GM19351 (cell line): ENCODE results near the gene IRAK3.

Experiments
- ATAC-seq: cut with Tn5 transposase; IDR thresholded peaks from one replicate; pipeline ENCODE4 v1.9.1; 2021; ENCODE audit warnings: mild to moderate bottlenecking, moderate library complexity; ENCODE audit not compliant: unreplicated experiment

IRAK3 gene

GRCh38 chr12:66252771-66253170 lies 63.8 kb downstream of the IRAK3 start:
- ATAC-seq, result no peak

DNA sequence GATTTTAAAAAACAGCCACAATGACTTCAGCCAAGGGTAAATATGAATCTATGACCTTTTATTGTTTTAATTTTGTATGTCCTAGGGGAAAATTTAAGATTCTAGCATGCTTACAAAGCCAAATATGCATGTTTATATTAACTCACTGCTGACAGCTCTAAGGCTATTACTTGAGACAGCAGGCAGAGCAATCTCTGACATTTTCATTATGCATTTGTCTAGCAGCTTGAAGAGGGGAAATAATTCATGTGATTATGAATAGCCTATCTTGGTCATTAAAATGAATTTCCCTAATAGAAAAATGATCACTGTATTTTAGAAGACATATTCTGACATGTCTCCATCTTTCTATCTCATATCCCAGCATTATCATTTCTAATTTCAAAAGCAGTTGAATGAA lies 66.7 kb downstream of the IRAK3 start:
- no peak for ATAC-seq

- ATAC-seq, result no peak
Measured at GRCh38 chr12:66258011-66258410, 69.0 kb downstream of the IRAK3 start.

- no peak for ATAC-seq
Measured at GRCh38 chr12:66262737-66263136, 73.7 kb downstream of the IRAK3 start.

DNA sequence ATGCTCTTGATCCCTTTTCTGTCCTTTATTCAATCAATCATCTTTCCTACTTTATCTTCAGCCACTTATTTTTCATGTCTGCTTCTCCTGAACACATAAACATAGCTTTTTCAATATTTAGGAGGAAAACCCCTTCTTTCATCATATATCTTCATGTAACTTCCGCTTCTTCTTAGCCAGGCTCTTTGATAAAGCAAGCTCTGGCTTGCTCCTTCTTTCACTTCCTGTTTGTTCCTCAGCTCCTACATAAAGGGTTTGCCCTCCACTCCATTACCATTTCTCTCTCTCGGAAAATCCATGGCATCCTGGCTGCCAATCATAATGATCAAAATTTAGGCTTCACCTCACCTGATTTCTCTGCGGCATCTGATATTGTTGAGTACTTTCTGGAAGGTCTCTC lies 79.5 kb downstream of the IRAK3 start:
- ATAC-seq, result peak; percentile 46

DNA sequence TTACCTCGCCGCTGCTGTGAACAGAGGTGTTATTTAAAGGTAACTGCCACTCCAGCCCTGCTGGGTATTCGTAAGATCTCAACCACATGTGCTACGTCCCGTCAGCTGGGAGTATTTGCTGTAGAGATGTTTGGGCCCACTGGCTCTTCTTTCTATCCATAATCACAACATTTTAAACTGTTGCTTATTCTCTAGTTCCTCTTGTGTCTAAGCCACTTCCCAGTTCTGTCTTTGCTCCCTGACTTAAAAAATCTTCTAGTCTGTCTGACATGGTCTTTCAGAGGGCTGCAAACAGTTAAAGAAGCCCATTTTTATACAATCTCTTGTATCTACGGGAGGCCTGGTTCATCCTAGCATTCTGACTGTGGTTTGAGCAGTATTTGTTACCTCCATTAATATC lies 80.1 kb downstream of the IRAK3 start:
- no peak for ATAC-seq

DNA sequence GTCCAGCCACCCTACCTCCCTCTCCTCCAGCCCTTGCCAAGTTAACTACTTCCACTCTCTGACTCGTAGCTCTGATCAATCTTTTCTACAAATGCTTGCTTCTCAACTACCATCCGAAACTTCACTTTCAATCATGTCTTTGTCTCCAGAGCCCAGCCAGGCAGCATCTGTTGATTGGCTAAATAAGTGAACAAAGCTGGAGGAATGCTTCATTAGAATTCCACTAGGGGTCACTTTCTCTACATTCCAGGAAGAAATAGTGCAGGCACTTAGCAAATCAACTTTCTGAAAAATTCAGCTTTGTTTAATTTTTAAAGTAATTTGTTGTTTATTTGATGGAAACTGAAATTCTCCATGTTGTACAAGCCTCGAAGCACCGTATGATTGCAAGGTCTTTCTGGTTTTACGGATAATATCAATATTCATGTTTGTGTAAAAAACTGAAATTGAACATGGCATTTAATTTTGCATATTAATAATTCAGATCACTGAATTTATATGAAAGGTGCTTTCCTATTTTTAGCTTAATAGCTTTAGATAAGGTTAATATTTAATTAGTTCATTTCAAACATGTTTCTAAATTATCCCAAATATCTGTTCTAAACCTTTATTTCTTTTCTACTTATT lies 80.9 kb downstream of the IRAK3 start:
- peak; percentile 70 for ATAC-seq

- ATAC-seq, result no peak
Measured at GRCh38 chr12:66270613-66271012, 81.6 kb downstream of the IRAK3 start.

DNA sequence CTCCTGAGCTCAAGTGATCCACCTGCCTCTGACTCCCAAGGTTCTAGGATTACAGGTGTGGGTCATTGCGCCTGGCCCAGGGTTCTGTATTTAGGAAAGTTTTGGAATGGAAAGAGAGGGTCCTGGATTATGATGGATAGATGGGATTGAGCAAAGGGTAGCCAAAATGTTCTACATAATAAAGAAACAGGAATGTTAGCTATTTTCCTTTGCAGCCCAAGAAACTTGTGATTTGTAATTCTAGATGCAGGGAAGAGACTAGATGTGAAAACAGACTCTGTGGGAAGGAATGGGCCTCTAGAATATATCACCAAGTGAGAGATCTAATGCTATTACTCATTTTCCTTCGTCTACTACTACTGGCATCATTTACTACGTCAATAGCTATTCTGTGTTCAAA lies 83.6 kb downstream of the IRAK3 start:
- ATAC-seq, result no peak

DNA sequence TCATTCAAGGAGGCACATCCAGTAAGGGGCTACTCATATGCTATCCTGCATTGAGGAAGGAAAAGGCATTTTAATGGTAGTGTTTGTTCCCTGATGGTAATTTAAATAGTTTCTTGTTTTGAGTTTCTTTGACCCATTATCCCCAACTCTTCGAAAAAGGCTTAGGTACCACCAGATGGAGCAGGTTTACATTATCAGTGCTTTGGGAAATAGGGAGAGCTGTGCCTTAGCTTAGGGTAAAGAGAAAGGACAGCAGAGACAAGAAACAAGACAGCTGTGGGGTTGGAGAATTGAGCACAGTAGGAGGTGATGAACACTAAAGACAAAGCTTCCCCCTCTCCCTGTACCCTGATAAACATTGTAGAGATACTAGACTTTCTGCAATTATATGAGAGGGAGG lies 84.1 kb downstream of the IRAK3 start:
- ATAC-seq, result no peak

- no peak for ATAC-seq
Measured at GRCh38 chr12:66275040-66275439, 86.0 kb downstream of the IRAK3 start.

GRCh38 chr12:66279123-66279712 lies 90.2 kb downstream of the IRAK3 start:
- no peak for ATAC-seq

GRCh38 chr12:66280561-66280960 lies 91.5 kb downstream of the IRAK3 start:
- no peak for ATAC-seq

- no peak for ATAC-seq
Measured at GRCh38 chr12:66282244-66282643, 93.2 kb downstream of the IRAK3 start.

DNA sequence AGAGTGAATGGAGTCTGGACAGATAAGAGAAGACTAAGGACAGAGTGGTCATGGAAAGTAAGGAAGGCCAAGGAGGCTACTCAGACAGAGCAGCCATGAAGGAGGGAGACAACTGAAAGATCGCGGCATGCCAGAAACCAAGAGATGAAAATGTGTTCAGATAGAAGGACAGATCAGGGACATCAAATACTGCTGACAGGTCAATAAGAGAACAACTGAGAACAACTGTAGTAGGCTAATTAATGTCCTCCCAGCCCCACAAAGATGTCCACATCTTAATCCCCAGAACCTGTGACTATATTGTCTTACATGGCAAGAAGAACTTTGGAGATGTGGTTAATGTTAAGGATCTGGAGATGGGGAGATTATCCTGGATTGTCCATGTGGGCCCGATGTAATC lies 98.3 kb downstream of the IRAK3 start:
- no peak for ATAC-seq

GRCh38 chr12:66288121-66288520 lies 99.1 kb downstream of the IRAK3 start:
- ATAC-seq, result no peak

DNA sequence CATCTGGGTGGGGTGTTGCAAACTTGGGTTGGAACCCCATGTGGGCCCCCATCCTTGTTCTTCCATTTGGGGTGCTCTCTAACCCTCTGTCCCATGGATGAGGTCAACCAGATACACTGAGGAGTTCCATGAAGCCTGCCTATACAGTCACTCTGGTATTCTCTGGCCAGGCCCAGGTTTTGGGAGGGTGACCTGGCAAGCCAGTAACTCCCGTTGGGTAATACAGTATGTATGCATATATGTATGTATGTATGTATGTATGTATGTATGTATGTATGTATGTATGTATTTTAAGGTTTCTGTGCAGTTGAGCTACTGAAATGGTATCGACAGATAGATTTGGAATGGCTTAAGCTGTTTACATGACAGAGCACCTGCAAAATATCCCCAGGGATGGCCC lies 100.5 kb downstream of the IRAK3 start:
- ATAC-seq, result no peak

DNA sequence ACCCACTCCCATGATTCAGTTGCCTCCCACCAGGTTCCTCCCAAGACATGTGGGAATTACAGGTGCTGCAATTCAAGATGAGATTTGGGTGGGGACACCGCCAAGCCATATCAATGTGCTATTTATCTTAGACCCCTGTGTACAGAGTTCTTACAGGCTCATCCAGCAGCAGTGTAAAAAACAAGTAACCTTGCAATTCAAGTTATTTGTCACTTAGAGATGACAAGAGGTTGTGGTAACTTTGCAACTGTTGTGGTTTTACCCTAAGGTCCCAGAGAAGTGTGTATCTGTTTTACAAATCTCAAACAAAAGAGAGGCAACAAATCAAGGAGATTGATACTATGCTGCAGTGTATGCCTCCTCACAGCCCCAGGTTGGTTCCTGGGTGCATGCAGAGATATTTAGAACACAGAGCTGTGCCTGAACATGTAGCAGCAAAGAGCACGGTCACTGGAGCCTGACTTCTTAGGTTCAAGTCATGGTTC lies 101.7 kb downstream of the IRAK3 start:
- ATAC-seq, result no peak

DNA sequence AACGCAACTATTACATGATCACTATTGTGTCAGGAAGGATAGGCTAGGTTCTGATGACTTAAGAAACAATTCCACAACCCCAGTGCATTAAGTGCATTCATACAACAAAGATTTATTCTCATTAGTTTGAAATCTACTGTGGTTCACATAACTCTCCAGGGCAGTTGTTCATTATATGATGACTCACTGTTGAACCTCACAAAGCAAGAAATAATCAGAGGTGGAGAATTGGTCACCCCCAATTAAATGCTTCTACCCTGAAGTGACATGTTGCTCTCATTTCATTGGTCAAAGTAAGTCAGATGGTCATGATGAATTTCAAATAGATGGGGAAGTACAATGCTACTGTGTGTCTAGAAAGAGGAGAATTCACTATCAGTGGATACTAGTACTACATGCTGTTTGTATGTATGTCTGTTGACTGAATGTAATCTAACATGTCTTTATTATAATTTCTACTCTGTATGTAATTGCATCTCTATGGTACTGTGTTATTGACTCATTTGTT lies 107.2 kb downstream of the IRAK3 start:
- ATAC-seq, result no peak

- ATAC-seq, result no peak
Measured at GRCh38 chr12:66297080-66297479, 108.1 kb downstream of the IRAK3 start.

- ATAC-seq, result no peak
Measured at GRCh38 chr12:66297923-66298322, 108.9 kb downstream of the IRAK3 start.

DNA sequence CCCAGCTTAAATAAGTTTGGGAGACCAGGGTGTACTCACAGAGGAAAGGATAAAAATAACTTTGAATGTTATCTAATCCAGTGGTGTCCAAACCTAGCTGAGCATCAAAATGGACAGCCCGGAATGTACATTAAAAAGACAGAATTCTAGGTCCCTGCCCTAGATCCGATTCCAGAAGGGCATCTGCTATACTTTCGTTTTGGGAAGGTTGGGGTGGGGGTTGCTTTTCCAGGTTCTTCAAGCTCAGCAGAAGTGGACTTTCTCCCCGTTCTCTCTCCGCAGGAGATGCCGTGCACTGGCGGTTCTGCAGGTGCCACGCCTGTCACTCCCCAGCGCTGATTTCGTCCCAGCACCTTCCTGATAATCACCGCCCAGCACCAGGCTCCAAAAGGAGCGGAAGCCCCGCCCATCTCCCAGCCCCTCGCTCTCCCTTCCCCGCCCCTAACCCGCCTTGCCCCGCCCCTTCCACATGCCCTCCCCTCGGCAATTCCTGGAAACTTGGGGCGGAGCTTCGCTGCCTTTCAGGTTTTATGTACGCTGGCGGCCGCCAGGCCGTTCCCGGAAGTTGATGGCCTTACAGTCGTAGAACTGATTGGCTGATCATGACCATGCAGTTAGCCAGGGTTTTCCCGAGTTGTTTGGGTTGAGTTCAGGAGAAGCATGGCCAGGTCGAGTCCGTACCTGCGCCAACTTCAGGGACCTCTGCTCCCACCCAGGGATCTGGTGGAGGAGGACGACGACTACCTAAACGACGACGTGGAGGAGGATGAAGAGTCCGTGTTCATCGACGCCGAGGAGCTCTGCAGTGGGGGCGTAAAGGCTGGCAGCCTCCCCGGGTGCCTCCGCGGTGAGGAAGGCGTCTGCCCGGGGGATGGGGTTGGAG lies 113.2 kb downstream of the IRAK3 start, which contains the start of gene HELB:
Gene HELB, plus strand, starts transcription at position 550 of the 883 bp plus-strand sequence. Its CDS starts 111 bp downstream, at position 661.
- peak; percentile 83 for ATAC-seq
